ENCODE data around the gene STXBP1.

Gene STXBP1

GRCh38 chr9:127741831-127742434, 129.9 kb downstream of the STXBP1 start:
- H3K27ac ChIP-seq (ENCODE audit: low read depth, low read length) = no peak overlapping the region
- H3K9me3 ChIP-seq (ENCODE audit: control insufficient read depth, insufficient read depth, low read length) = no peaks in the 10 kb centered on the region
- H3K4me1 ChIP-seq (ENCODE audit: control insufficient read depth, low read length) = no peaks in the 10 kb centered on the region
- no peak overlapping the region for H3K4me3 ChIP-seq (ENCODE audit: low read length)
- no peaks in the 10 kb centered on the region for H3K9me2 ChIP-seq (replicated peaks; ENCODE audit: control insufficient read depth, low read length)
- H3K79me2 ChIP-seq (ENCODE audit: control insufficient read depth, low read length) = no peaks in the 10 kb centered on the region
- no peaks in the 10 kb centered on the region for H3K27me3 ChIP-seq (ENCODE audit: control insufficient read depth, low read length)
- no peaks in the 10 kb centered on the region; the same call in 1 of the 2 replicates for H3F3A ChIP-seq (ENCODE audit: control insufficient read depth, insufficient read depth)
- no peak overlapping the region for H3K4me2 ChIP-seq (ENCODE audit: low read length)
- peaks cover 14% of the 10 kb centered on the region for H3K36me3 ChIP-seq (ENCODE audit: control insufficient read depth, low read length)
- TF ChIP-seq CTCF (IDR thresholded peaks at IDR 0.05; ENCODE audit: low read depth, low read length, poor library complexity, severe bottlenecking) (no peak), EZH2phosphoT487 (IDR thresholded peaks at IDR 0.05; ENCODE audit: borderline replicate concordance, low read length) (no peak)
- H4K20me1 ChIP-seq (ENCODE audit: control insufficient read depth, insufficient read depth, low read depth, low read length) = no peaks in the 10 kb centered on the region
